ENCODE data around the gene CCDC178.
"Not testable (repeated sequence)": the region's sequence is repeated elsewhere in the genome, so short reads cannot be mapped to it uniquely, and the experiment has no call there.

Gene CCDC178

GRCh38 chr18:33355756-33356155, 84.8 kb downstream of the CCDC178 start:
- in situ Hi-C loops (cut with HindIII; ENCODE audit: low sequenced_read_pairs) = no loop called here

- in situ Hi-C loops (cut with HindIII; ENCODE audit: low sequenced_read_pairs) = no loop called here
Measured at GRCh38 chr18:33355263-33355662, 85.3 kb downstream of the CCDC178 start.

GRCh38 chr18:33350256-33350655, 90.3 kb downstream of the CCDC178 start:
- in situ Hi-C loops (cut with HindIII; ENCODE audit: low sequenced_read_pairs) = no loop called here

- in situ Hi-C loops (cut with HindIII; ENCODE audit: low sequenced_read_pairs) = not testable (repeated sequence)
Measured at GRCh38 chr18:33339733-33340132, 100.8 kb downstream of the CCDC178 start.

GRCh38 chr18:33334781-33335180, 105.7 kb downstream of the CCDC178 start:
- in situ Hi-C loops (cut with HindIII; ENCODE audit: low sequenced_read_pairs) = no loop called here

GRCh38 chr18:33330711-33331110, 109.8 kb downstream of the CCDC178 start:
- in situ Hi-C loops (cut with HindIII; ENCODE audit: low sequenced_read_pairs) = no loop called here

- in situ Hi-C loops (cut with HindIII; ENCODE audit: low sequenced_read_pairs) = no loop called here
Measured at GRCh38 chr18:33326975-33327374, 113.5 kb downstream of the CCDC178 start.

- in situ Hi-C loops (cut with HindIII; ENCODE audit: low sequenced_read_pairs) = no loop called here
Measured at GRCh38 chr18:33317640-33318039, 122.9 kb downstream of the CCDC178 start.

- in situ Hi-C loops (cut with HindIII; ENCODE audit: low sequenced_read_pairs) = no loop called here
Measured at GRCh38 chr18:33316146-33316587, 124.4 kb downstream of the CCDC178 start.

- in situ Hi-C loops (cut with HindIII; ENCODE audit: low sequenced_read_pairs) = no loop called here
Measured at GRCh38 chr18:33307520-33307919, 133.0 kb downstream of the CCDC178 start.

- in situ Hi-C loops (cut with HindIII; ENCODE audit: low sequenced_read_pairs) = no loop called here
Measured at GRCh38 chr18:33304277-33304676, 136.2 kb downstream of the CCDC178 start.

- in situ Hi-C loops (cut with HindIII; ENCODE audit: low sequenced_read_pairs) = no loop called here
Measured at GRCh38 chr18:33291539-33291938, 149.0 kb downstream of the CCDC178 start.

- in situ Hi-C loops (cut with HindIII; ENCODE audit: low sequenced_read_pairs) = no loop called here
Measured at GRCh38 chr18:33288082-33288716, 152.3 kb downstream of the CCDC178 start.

- in situ Hi-C loops (cut with HindIII; ENCODE audit: low sequenced_read_pairs) = no loop called here
Measured at GRCh38 chr18:33282709-33283333, 157.7 kb downstream of the CCDC178 start.

GRCh38 chr18:33282142-33282541, 158.4 kb downstream of the CCDC178 start:
- in situ Hi-C loops (cut with HindIII; ENCODE audit: low sequenced_read_pairs) = no loop called here

- in situ Hi-C loops (cut with HindIII; ENCODE audit: low sequenced_read_pairs) = no loop called here
Measured at GRCh38 chr18:33277431-33277830, 163.1 kb downstream of the CCDC178 start.

- in situ Hi-C loops (cut with HindIII; ENCODE audit: low sequenced_read_pairs) = no loop called here
Measured at GRCh38 chr18:33275843-33276242, 164.7 kb downstream of the CCDC178 start.

GRCh38 chr18:33270297-33270696, 170.2 kb downstream of the CCDC178 start:
- in situ Hi-C loops (cut with HindIII; ENCODE audit: low sequenced_read_pairs) = no loop called here

GRCh38 chr18:33269223-33269622, 171.3 kb downstream of the CCDC178 start:
- in situ Hi-C loops (cut with HindIII; ENCODE audit: low sequenced_read_pairs) = no loop called here

GRCh38 chr18:33264566-33264965, 176.0 kb downstream of the CCDC178 start:
- in situ Hi-C loops (cut with HindIII; ENCODE audit: low sequenced_read_pairs) = no loop called here

- in situ Hi-C loops (cut with HindIII; ENCODE audit: low sequenced_read_pairs) = no loop called here
Measured at GRCh38 chr18:33239298-33239697, 201.2 kb downstream of the CCDC178 start.

GRCh38 chr18:33232318-33232626, 208.2 kb downstream of the CCDC178 start:
- in situ Hi-C loops (cut with HindIII; ENCODE audit: low sequenced_read_pairs) = no loop called here
